Nephron (organoid): Measurements from ENCODE around the gene ASTN1.

Experiments used
- H3K27ac Mint-ChIP-seq, 3 experiments: 2 replicates each; pipeline ENCODE4 v1.8.0; 2020; ENCODE audit warnings: mixed read lengths in 3 of 3, mild to moderate bottlenecking in 2 of 3, moderate library complexity in 1 of 3
- H3K27me3 Mint-ChIP-seq: 2 replicates; pipeline ENCODE4 v1.8.0; 2021; ENCODE audit warnings: low read depth, mild to moderate bottlenecking, moderate library complexity, mixed read lengths
- H3K36me3 Mint-ChIP-seq: 2 replicates; pipeline ENCODE4 v1.8.0; 2020; ENCODE audit warnings: low read depth, mixed read lengths
- H3K4me1 Mint-ChIP-seq: 2 replicates; pipeline ENCODE4 v1.8.0; 2020; ENCODE audit warnings: mixed read lengths
- H3K4me3 Mint-ChIP-seq, 3 experiments: 2 replicates each; pipeline ENCODE4 v1.8.0; 2020; ENCODE audit warnings: mild to moderate bottlenecking in 3 of 3, mixed read lengths in 3 of 3, moderate library complexity in 2 of 3
- H3K9me3 Mint-ChIP-seq: 2 replicates; pipeline ENCODE4 v1.8.0; 2020; ENCODE audit warnings: mixed read lengths
- TF ChIP-seq, protein P1 (sequence below), 3 experiments: fragments of 200-600 bp; sonication (generic); IDR thresholded peaks; one replicate each; pipeline ENCODE4 v1.5.0; 2021; ENCODE audit warnings: antibody characterized with exemption in 3 of 3; ENCODE audit not compliant: unreplicated experiment in 3 of 3

The ASTN1 gene

DNA sequence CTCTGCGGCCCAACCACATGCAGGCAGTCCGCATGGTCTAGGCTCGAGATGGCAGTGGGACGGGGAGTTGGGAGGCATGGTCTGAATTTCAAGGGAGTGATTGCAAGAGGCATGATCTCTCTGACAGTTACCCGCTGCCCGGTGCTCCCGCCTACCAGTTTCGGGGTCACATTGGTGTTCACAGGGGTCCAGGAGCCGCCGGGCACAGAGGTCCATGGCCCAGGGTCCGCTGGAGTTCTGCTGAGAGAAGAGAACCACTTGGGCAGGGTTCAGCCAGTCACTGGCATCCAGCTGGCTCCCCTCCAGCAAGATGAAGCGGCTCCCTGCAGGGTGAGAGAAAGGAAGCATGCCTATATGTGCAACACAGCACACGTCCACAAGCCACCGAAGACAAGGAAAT, 141.3 kb downstream of the ASTN1 start:
- no peak overlapping the region for H3K27ac Mint-ChIP-seq
- TF ChIP-seq, protein P1, sequence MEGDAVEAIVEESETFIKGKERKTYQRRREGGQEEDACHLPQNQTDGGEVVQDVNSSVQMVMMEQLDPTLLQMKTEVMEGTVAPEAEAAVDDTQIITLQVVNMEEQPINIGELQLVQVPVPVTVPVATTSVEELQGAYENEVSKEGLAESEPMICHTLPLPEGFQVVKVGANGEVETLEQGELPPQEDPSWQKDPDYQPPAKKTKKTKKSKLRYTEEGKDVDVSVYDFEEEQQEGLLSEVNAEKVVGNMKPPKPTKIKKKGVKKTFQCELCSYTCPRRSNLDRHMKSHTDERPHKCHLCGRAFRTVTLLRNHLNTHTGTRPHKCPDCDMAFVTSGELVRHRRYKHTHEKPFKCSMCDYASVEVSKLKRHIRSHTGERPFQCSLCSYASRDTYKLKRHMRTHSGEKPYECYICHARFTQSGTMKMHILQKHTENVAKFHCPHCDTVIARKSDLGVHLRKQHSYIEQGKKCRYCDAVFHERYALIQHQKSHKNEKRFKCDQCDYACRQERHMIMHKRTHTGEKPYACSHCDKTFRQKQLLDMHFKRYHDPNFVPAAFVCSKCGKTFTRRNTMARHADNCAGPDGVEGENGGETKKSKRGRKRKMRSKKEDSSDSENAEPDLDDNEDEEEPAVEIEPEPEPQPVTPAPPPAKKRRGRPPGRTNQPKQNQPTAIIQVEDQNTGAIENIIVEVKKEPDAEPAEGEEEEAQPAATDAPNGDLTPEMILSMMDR (IDR thresholded peaks at IDR 0.05; ENCODE audit: unreplicated experiment in 3 of 3) = no peak
- H3K4me3 Mint-ChIP-seq = no peak overlapping the region
- no peaks in the 10 kb centered on the region for H3K9me3 Mint-ChIP-seq
- H3K36me3 Mint-ChIP-seq = peaks cover 3% of the 10 kb centered on the region
- peaks cover 7% of the 10 kb centered on the region for H3K27me3 Mint-ChIP-seq
- peaks cover 19% of the 10 kb centered on the region for H3K4me1 Mint-ChIP-seq

DNA sequence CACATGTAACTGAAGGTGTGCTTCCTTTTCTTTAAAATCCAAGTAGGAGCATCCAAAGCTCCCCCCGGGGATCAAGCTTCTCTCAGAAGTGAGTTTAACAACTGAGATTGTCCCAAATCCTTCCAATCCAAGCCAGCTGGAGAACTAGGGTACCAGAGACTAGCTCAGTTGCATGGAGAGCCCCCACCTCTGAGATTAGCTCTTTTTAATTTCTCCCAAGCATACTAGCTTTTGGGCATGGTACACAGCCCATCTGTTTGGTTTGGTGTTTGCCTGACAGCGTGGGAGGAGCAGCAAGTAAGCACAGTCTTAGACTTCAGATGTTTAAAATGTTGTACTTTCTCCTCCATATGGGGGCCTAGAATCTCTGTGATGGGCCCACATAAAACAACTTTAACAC, 142.8 kb downstream of the ASTN1 start:
- TF ChIP-seq, protein P1 (IDR thresholded peaks at IDR 0.05; ENCODE audit: unreplicated experiment in 3 of 3) = no peak
- H3K27me3 Mint-ChIP-seq = peaks cover 7% of the 10 kb centered on the region
- no peak overlapping the region for H3K4me3 Mint-ChIP-seq
- H3K9me3 Mint-ChIP-seq = no peaks in the 10 kb centered on the region
- peaks cover 1% of the 10 kb centered on the region for H3K36me3 Mint-ChIP-seq
- H3K27ac Mint-ChIP-seq = peak overlapping the region in 1 of 3 experiments; percentile 79
- H3K4me1 Mint-ChIP-seq = peaks cover 19% of the 10 kb centered on the region

DNA sequence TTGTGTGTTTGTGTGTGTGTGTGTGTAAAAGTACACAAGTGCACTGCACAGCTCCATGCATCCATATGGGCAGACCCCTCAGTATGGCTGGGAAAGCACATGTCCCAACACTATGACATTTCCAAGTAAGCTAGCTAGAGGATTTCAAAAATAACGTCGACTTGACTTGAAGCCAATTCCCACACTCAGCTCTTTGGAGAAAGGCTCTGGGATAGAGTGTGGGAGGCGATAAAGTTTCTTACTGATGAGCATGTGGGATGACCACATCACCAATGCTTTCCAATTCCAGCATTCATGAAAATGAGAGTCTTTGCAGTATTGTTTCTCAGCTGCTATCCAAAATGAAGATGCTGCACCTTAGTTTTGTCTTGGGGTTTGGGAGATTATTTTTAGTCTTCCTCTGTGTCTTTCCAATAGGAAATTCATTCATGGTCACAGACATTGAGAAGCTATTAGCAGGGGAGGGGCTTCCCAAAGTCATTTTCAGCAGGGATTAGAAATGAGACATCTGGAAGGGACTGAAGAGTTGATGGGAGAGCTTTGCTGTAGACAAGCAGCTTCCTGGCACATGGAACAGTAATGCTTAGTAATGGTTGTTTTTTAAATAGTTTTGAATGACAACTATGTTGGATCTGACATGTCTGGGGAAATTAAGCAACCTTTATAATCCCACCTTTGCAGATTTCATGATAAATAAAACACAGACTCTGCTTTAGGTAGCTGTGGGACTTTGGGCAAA, 143.5 kb downstream of the ASTN1 start:
- TF ChIP-seq, protein P1 (IDR thresholded peaks at IDR 0.05; ENCODE audit: unreplicated experiment in 3 of 3) = no peak
- Mint-ChIP-seq H3K4me3 (no peak overlapping the region), H3K4me1 (peaks cover 19% of the 10 kb centered on the region), H3K27me3 (peaks cover 7% of the 10 kb centered on the region), H3K36me3 (no peaks in the 10 kb centered on the region), H3K27ac (peak overlapping the region in 2 of 3 experiments; percentile 45 to 79), H3K9me3 (no peaks in the 10 kb centered on the region)

DNA sequence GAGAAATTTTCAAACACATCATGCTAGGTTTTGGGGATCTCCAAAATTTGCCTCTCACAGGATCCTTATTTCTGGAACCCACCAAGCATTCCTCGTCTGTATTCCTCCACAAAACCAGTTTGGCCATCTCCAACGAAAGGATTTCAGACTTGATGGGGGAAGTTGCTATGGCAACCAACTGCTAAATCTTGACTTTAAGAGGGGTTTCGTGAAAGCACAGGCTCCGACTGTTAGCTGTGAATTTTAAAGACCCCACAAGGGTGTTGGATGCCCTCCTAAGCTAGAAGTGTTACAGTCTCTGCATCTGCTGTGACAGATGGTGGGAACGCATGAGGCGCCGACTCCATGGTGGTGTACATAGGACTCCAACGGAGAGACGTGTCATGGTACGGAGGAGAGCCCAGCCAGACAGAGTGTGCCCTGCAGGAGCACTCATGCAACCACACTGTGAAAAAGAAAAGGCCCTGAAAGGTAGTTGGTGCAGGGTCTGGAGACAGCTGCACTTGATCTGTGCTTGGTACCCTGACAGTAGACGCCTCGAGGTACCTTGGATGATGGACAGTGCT, 147.1 kb downstream of the ASTN1 start:
- Mint-ChIP-seq H3K27ac (no peak overlapping the region), H3K27me3 (peaks cover 3% of the 10 kb centered on the region), H3K9me3 (no peaks in the 10 kb centered on the region), H3K36me3 (peaks cover 1% of the 10 kb centered on the region), H3K4me1 (peaks cover 20% of the 10 kb centered on the region), H3K4me3 (no peak overlapping the region)
- TF ChIP-seq, protein P1 (IDR thresholded peaks at IDR 0.05; ENCODE audit: unreplicated experiment in 3 of 3) = no peak

DNA sequence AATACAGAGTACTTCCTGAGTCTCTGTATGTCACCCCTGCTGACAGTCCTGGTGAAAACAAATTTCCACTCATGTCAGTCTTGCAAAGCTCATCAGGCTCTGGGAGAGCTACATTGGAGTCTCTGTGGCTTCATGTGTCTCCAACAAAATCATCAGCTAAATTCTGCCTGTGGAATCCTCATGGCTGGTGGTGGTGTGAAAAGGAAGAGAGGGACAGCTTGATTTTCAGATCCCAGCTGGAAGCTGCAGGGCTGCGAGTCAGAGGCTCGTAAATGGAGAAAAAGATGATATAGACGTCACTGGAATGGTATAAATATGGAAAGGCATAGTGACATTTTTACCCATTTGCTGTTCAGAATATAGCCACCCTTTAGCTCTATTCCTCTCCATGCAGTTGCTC, 150.2 kb downstream of the ASTN1 start:
- Mint-ChIP-seq H3K4me3 (no peak overlapping the region), H3K4me1 (peaks cover 22% of the 10 kb centered on the region), H3K36me3 (peaks cover 3% of the 10 kb centered on the region), H3K9me3 (no peaks in the 10 kb centered on the region), H3K27ac (no peak overlapping the region), H3K27me3 (no peaks in the 10 kb centered on the region)
- TF ChIP-seq, protein P1 (IDR thresholded peaks at IDR 0.05; ENCODE audit: unreplicated experiment in 3 of 3) = no peak
